Peyer's patch (tissue), 4 donors: ENCODE data around the gene ARFGAP1.

Experiments
- CTCF ChIP-seq, 6 experiments: fragments of 450-650 bp in 4 of 6; fragments of 200-600 bp in 2 of 6; sonication (generic) in 1 of 6; IDR thresholded peaks; one replicate each; pipeline ENCODE4 v1.5.1; 2017 to 2019; ENCODE audit warnings: antibody characterized with exemption in 6 of 6, mild to moderate bottlenecking in 3 of 6, moderate library complexity in 1 of 6
- POLR2A ChIP-seq, 2 donors: fragments of 450-650 bp; IDR thresholded peaks; one replicate each; pipeline ENCODE4 v1.5.1; 2017; ENCODE audit warnings: antibody characterized with exemption in 2 of 2, mild to moderate bottlenecking in 2 of 2, moderate library complexity in 2 of 2

GRCh38 chr20:63334356-63334755, 61.7 kb downstream of the ARFGAP1 start:
- TF ChIP-seq CTCF (IDR thresholded peaks at IDR 0.05) (no peak), POLR2A (IDR thresholded peaks at IDR 0.05) (no peak)
